ENCODE data around the gene ADH6.
"Not testable (repeated sequence)": the region's sequence is repeated elsewhere in the genome, so short reads cannot be mapped to it uniquely, and the experiment has no call there.

ADH6 gene

DNA sequence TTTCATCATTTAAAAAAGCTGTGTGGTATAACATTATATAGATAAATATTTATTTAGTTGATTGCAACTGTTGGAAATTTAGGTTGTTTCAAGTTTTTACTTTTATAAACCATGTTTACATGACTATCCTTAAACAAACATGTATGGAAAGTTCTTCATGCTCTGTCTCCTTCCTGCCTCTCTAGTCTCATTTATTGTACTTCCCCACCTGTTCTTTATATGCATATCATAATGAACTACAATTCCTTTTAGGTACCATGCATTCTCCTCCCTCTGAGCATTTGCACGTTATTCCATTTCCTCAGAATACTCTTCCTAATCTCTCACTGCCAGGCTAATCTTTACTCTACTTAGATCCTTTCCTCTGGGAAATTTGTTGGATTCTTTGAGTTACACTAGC, 16.9 kb upstream of the ADH6 start:
- Histone ChIP-seq H2BK12ac (ENCODE audit: low read length) (no peak overlapping the region), H3K79me1 (ENCODE audit: low read depth, low read length) (no peaks in the 10 kb centered on the region), H3K4me2 (ENCODE audit: insufficient read depth, low read length, poor library complexity, severe bottlenecking) (no peak overlapping the region), H3K9me3 (replicated peaks in 1 of 2; ENCODE audit: control insufficient read depth in 2 of 2, insufficient read depth in 1 of 2, low read depth in 1 of 2, low read length in 2 of 2) (peaks cover 0 to 4% of the 10 kb centered on the region in 2 donors), H3K27ac (replicated peaks; ENCODE audit: low read length) (no peak overlapping the region), H3K27me3 (ENCODE audit: control insufficient read depth in 3 of 3, insufficient read depth in 3 of 3, low read depth in 1 of 3, low read length in 3 of 3) (no peaks in the 10 kb centered on the region), H2BK5ac (ENCODE audit: low read length) (no peak overlapping the region), H3K36me3 (replicated peaks in 1 of 2; ENCODE audit: control insufficient read depth in 2 of 2, insufficient read depth in 2 of 2, low read length in 2 of 2) (no peaks in the 10 kb centered on the region), H3K4ac (ENCODE audit: low read length) (no peak overlapping the region), H4K91ac (ENCODE audit: low read depth, low read length, poor library complexity) (no peak overlapping the region), H3K4me1 (ENCODE audit: control insufficient read depth in 2 of 2, insufficient read depth in 1 of 2, low read depth in 1 of 2, low read length in 2 of 2) (no peaks in the 10 kb centered on the region), H3K14ac (ENCODE audit: low read length) (no peak overlapping the region), H2BK15ac (ENCODE audit: low read length) (no peak overlapping the region), H3K23ac (ENCODE audit: low read depth, low read length, poor library complexity) (no peak overlapping the region), H2AFZ (ENCODE audit: low read length) (no peak overlapping the region), H3K4me3 (ENCODE audit: low read length in 2 of 2) (no peak overlapping the region), H2AK5ac (ENCODE audit: low read depth, low read length) (no peak overlapping the region), H3K18ac (ENCODE audit: low read length) (no peak overlapping the region), H3K9ac (ENCODE audit: low read depth, low read length, poor library complexity) (no peak overlapping the region), H4K8ac (ENCODE audit: low read depth, low read length) (no peak overlapping the region), H2BK120ac (ENCODE audit: low read depth, low read length) (no peak overlapping the region)
- WGBS, 2 donors (ENCODE audit: extremely low coverage in 2 of 2, insufficient read length in 2 of 2, insufficient replicate concordance in 1 of 2): no CpG with 5 or more reads among the region's 1 CpG
- DNase-seq (ENCODE audit: low spot score): no peak

DNA sequence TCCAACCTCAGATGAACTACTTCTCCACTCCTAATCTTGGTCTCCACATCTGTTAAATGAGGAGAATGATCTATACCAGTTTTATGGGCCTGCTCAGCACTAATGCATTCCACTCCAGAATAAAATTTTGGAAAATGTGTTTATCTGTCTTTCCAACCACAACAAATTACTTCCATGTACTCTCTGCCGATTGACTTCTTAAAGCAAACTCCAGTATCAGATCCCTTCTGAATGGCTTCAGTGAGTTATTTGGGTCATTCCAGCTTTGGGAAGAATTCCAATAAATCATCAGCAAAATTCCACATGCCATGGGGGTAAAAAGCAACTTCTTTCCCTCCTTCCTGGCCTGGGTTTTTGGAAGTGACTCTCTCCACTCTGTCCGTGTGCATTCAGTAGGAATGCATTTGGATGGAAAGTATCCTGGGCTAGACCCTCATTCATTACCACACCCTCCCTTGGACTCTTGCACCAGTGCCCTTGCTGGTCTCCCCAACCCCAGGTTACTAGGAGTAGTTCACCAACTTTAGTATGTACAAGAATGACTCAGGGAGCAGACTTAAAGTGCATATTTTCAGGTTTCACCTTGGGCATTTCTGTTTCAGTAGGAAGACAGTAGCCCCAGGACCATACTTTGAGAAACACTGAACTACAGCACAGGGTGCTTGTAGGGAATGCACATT, 15.4 kb upstream of the ADH6 start:
- H3K9ac ChIP-seq (ENCODE audit: low read depth, low read length, poor library complexity): no peak overlapping the region
- no peak overlapping the region for H4K91ac ChIP-seq (ENCODE audit: low read depth, low read length, poor library complexity)
- no peak overlapping the region for H2BK120ac ChIP-seq (ENCODE audit: low read depth, low read length)
- no peak overlapping the region for H2AFZ ChIP-seq (ENCODE audit: low read length)
- no peak overlapping the region for H3K4me2 ChIP-seq (ENCODE audit: insufficient read depth, low read length, poor library complexity, severe bottlenecking)
- H3K27ac ChIP-seq (replicated peaks; ENCODE audit: low read length): no peak overlapping the region
- H3K23ac ChIP-seq (ENCODE audit: low read depth, low read length, poor library complexity): no peak overlapping the region
- no peak overlapping the region for H3K4me3 ChIP-seq (ENCODE audit: low read length in 2 of 2)
- H3K14ac ChIP-seq (ENCODE audit: low read length): no peak overlapping the region
- H3K36me3 ChIP-seq (replicated peaks in 1 of 2; ENCODE audit: control insufficient read depth in 2 of 2, insufficient read depth in 2 of 2, low read length in 2 of 2): no peaks in the 10 kb centered on the region
- H2BK12ac ChIP-seq (ENCODE audit: low read length): no peak overlapping the region
- H3K18ac ChIP-seq (ENCODE audit: low read length): no peak overlapping the region
- H2BK5ac ChIP-seq (ENCODE audit: low read length): no peak overlapping the region
- no CpG with 5 or more reads among the region's 2 CpGs for WGBS, 2 donors (ENCODE audit: extremely low coverage in 2 of 2, insufficient read length in 2 of 2, insufficient replicate concordance in 1 of 2)
- DNase-seq (ENCODE audit: low spot score): no peak
- H3K4me1 ChIP-seq (ENCODE audit: control insufficient read depth in 2 of 2, insufficient read depth in 1 of 2, low read depth in 1 of 2, low read length in 2 of 2): no peaks in the 10 kb centered on the region
- H2BK15ac ChIP-seq (ENCODE audit: low read length): no peak overlapping the region
- H3K9me3 ChIP-seq (replicated peaks in 1 of 2; ENCODE audit: control insufficient read depth in 2 of 2, insufficient read depth in 1 of 2, low read depth in 1 of 2, low read length in 2 of 2): peaks cover 0 to 4% of the 10 kb centered on the region in 2 donors
- H3K4ac ChIP-seq (ENCODE audit: low read length): no peak overlapping the region
- no peaks in the 10 kb centered on the region for H3K79me1 ChIP-seq (ENCODE audit: low read depth, low read length)
- no peak overlapping the region for H2AK5ac ChIP-seq (ENCODE audit: low read depth, low read length)
- H3K27me3 ChIP-seq (ENCODE audit: control insufficient read depth in 3 of 3, insufficient read depth in 3 of 3, low read depth in 1 of 3, low read length in 3 of 3): no peaks in the 10 kb centered on the region
- H4K8ac ChIP-seq (ENCODE audit: low read depth, low read length): no peak overlapping the region

DNA sequence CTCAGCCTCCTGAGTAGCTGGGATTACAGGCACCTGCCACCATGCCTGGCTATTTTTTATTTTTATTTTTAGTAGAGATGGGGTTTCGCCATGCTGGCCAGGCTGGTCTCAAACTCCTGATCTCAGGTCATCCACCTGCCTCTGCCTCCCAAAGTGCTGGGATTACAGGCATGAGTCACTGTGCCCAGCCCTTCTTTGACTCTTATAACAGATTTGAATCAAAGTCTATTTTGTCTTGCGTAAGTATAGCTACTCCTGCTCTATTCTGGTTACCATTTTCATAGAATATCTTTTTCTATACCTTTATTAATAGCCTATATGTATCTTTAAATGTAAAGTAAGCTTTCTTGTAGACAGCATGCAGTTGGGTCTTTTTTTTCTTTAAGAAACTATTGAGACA, 14.4 kb upstream of the ADH6 start:
- H2BK15ac ChIP-seq (ENCODE audit: low read length); H2AK5ac ChIP-seq (ENCODE audit: low read depth, low read length); H3K18ac ChIP-seq (ENCODE audit: low read length); H2BK5ac ChIP-seq (ENCODE audit: low read length); H3K4me2 ChIP-seq (ENCODE audit: insufficient read depth, low read length, poor library complexity, severe bottlenecking); H3K4me1 ChIP-seq (ENCODE audit: control insufficient read depth in 2 of 2, insufficient read depth in 1 of 2, low read depth in 1 of 2, low read length in 2 of 2); H3K14ac ChIP-seq (ENCODE audit: low read length); H3K9me3 ChIP-seq (replicated peaks in 1 of 2; ENCODE audit: control insufficient read depth in 2 of 2, insufficient read depth in 1 of 2, low read depth in 1 of 2, low read length in 2 of 2); H2BK120ac ChIP-seq (ENCODE audit: low read depth, low read length); H3K9ac ChIP-seq (ENCODE audit: low read depth, low read length, poor library complexity); H4K91ac ChIP-seq (ENCODE audit: low read depth, low read length, poor library complexity); H3K27me3 ChIP-seq (ENCODE audit: control insufficient read depth in 3 of 3, insufficient read depth in 3 of 3, low read depth in 1 of 3, low read length in 3 of 3); H3K36me3 ChIP-seq (replicated peaks in 1 of 2; ENCODE audit: control insufficient read depth in 2 of 2, insufficient read depth in 2 of 2, low read length in 2 of 2); H4K8ac ChIP-seq (ENCODE audit: low read depth, low read length); H3K4me3 ChIP-seq (ENCODE audit: low read length in 2 of 2); H2AFZ ChIP-seq (ENCODE audit: low read length); DNase-seq (ENCODE audit: low spot score); H3K79me1 ChIP-seq (ENCODE audit: low read depth, low read length); H3K27ac ChIP-seq (replicated peaks; ENCODE audit: low read length); H3K23ac ChIP-seq (ENCODE audit: low read depth, low read length, poor library complexity); H2BK12ac ChIP-seq (ENCODE audit: low read length); H3K4ac ChIP-seq (ENCODE audit: low read length): not testable (repeated sequence)
- no CpG with 5 or more reads among the region's 2 CpGs for WGBS, 2 donors (ENCODE audit: extremely low coverage in 2 of 2, insufficient read length in 2 of 2, insufficient replicate concordance in 1 of 2)

DNA sequence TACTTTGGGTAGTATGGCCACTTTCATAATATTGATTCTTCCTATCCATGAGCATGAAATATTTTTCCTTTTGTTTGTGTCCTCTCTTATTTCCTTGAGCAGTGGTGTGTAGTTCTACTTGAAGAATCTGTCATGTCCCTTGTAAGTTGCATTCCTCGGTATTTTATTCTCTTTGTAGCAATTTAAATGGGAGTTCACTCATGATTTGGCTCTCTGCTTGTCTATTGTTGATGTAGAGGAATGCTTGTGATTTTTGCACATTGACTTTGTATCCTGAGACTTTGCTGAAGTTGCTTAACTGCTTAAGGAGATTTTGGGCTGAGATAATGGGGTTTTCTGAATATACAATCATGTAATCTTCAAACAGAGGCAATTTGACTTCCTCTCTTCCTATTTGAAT, 9.7 kb upstream of the ADH6 start:
- H2BK5ac ChIP-seq (ENCODE audit: low read length); H3K4me3 ChIP-seq (ENCODE audit: low read length in 2 of 2); H2BK120ac ChIP-seq (ENCODE audit: low read depth, low read length); DNase-seq (ENCODE audit: low spot score); H3K27me3 ChIP-seq (ENCODE audit: control insufficient read depth in 3 of 3, insufficient read depth in 3 of 3, low read depth in 1 of 3, low read length in 3 of 3); H2AK5ac ChIP-seq (ENCODE audit: low read depth, low read length); H3K14ac ChIP-seq (ENCODE audit: low read length); H2BK12ac ChIP-seq (ENCODE audit: low read length); H3K4me2 ChIP-seq (ENCODE audit: insufficient read depth, low read length, poor library complexity, severe bottlenecking); H4K91ac ChIP-seq (ENCODE audit: low read depth, low read length, poor library complexity); H3K4me1 ChIP-seq (ENCODE audit: control insufficient read depth in 2 of 2, insufficient read depth in 1 of 2, low read depth in 1 of 2, low read length in 2 of 2); H3K36me3 ChIP-seq (replicated peaks in 1 of 2; ENCODE audit: control insufficient read depth in 2 of 2, insufficient read depth in 2 of 2, low read length in 2 of 2); H4K8ac ChIP-seq (ENCODE audit: low read depth, low read length); H3K23ac ChIP-seq (ENCODE audit: low read depth, low read length, poor library complexity); H3K9ac ChIP-seq (ENCODE audit: low read depth, low read length, poor library complexity); H2AFZ ChIP-seq (ENCODE audit: low read length); H2BK15ac ChIP-seq (ENCODE audit: low read length); H3K9me3 ChIP-seq (replicated peaks in 1 of 2; ENCODE audit: control insufficient read depth in 2 of 2, insufficient read depth in 1 of 2, low read depth in 1 of 2, low read length in 2 of 2); H3K27ac ChIP-seq (replicated peaks; ENCODE audit: low read length); H3K79me1 ChIP-seq (ENCODE audit: low read depth, low read length); H3K4ac ChIP-seq (ENCODE audit: low read length); H3K18ac ChIP-seq (ENCODE audit: low read length): not testable (repeated sequence)
- no CpG with 5 or more reads among the region's 1 CpG for WGBS, 2 donors (ENCODE audit: extremely low coverage in 2 of 2, insufficient read length in 2 of 2, insufficient replicate concordance in 1 of 2)
